Lung (tissue), 12 donors: ENCODE results near the gene ISM1. TPM values are rescaled to one million over a fixed set of nuclear protein-coding genes. Genes with fewer than 3 reads are reported as not detected.

Source experiments
- ATAC-seq: fragments of 200-7000 bp; cut with Tn5 transposase; one replicate; pipeline ENCODE4 v1.9.1; 2020; ENCODE audit warnings: moderate number of reproducible peaks; ENCODE audit not compliant: insufficient read depth, low FRiP score
- DNase-seq, 3 donors: peaks; one replicate each; pipeline ENCODE4 v3.0.0-alpha.2; 2013 to 2017
- H3K27ac ChIP-seq, 2 donors: one replicate each; pipeline ENCODE4 v1.5.1; 2013; ENCODE audit warnings: mild to moderate bottlenecking in 2 of 2, moderate library complexity in 2 of 2, control low read depth in 1 of 2, inconsistent platforms in 1 of 2, low read depth in 1 of 2, low read length in 1 of 2
- H3K27me3 ChIP-seq, 3 donors: one replicate each; pipeline ENCODE4 v1.5.1; 2013; ENCODE audit warnings: low read length in 2 of 3; ENCODE audit not compliant: control insufficient read depth in 3 of 3, insufficient read depth in 3 of 3
- H3K36me3 ChIP-seq, 4 donors: one replicate each; pipeline ENCODE4 v1.5.1; 2013; ENCODE audit warnings: low read length in 4 of 4, mild to moderate bottlenecking in 1 of 4, moderate library complexity in 1 of 4; ENCODE audit not compliant: control insufficient read depth in 4 of 4, insufficient read depth in 4 of 4
- H3K4me1 ChIP-seq, 5 donors: one replicate each; pipeline ENCODE4 v1.5.1; 2013; ENCODE audit warnings: low read length in 5 of 5, mild to moderate bottlenecking in 2 of 5, moderate library complexity in 1 of 5; ENCODE audit not compliant: control insufficient read depth in 5 of 5, insufficient read depth in 5 of 5
- H3K4me3 ChIP-seq: one replicate; pipeline ENCODE4 v1.5.1; 2013; ENCODE audit warnings: mild to moderate bottlenecking, control low read depth, moderate library complexity
- H3K9ac ChIP-seq, 2 donors: one replicate each; pipeline ENCODE4 v1.5.1; 2013; ENCODE audit warnings: low read length in 2 of 2, control low read depth in 1 of 2; ENCODE audit not compliant: insufficient read depth in 1 of 2
- H3K9me3 ChIP-seq, 4 donors: one replicate each; pipeline ENCODE4 v1.5.1; 2013; ENCODE audit warnings: low read length in 3 of 4, mild to moderate bottlenecking in 1 of 4, moderate library complexity in 1 of 4; ENCODE audit not compliant: control insufficient read depth in 4 of 4, insufficient read depth in 3 of 4
- CTCF ChIP-seq: IDR thresholded peaks from 2 replicates; pipeline ENCODE4 v1.5.1; 2012; ENCODE audit warnings: mild to moderate bottlenecking; ENCODE audit errors: control extremely low read depth, extremely low read depth
- WGBS, 2 donors: extraction: QIAGEN DNeasy Blood & Tissue Kit; methylation state at CpG; one replicate each; pipeline ENCODE4 v1.1.7; 2013; 5-methylcytosine and 5-hydroxymethylcytosine counted together
- polyA plus RNA-seq, 2 donors: library from polyadenylated mRNA; stranded (reverse); fragments of 200-250 nt; gene quantifications; one replicate each; pipeline ENCODE4 v1.2.1, GENCODE V29; 2013
- total RNA-seq, 2 donors: library from RNA; depleted of rRNA in 1 of 2; stranded (reverse); fragments of >200 nt in 1 of 2; gene quantifications; one replicate each; pipeline ENCODE4 v1.2.1, GENCODE V29; 2014 to 2021
- donor health status: control.
- donor health status: control.
- donor health status: Bipolar disorder and iron deficiency.
- donor health status: healthy.
- donor health status: DM: yes; HTN: yes; CAD: no.

The ISM1 gene
- total and polyA plus RNA-seq, 4 donors, result 1.6 to 13.6 (median 2.9) TPM

DNA sequence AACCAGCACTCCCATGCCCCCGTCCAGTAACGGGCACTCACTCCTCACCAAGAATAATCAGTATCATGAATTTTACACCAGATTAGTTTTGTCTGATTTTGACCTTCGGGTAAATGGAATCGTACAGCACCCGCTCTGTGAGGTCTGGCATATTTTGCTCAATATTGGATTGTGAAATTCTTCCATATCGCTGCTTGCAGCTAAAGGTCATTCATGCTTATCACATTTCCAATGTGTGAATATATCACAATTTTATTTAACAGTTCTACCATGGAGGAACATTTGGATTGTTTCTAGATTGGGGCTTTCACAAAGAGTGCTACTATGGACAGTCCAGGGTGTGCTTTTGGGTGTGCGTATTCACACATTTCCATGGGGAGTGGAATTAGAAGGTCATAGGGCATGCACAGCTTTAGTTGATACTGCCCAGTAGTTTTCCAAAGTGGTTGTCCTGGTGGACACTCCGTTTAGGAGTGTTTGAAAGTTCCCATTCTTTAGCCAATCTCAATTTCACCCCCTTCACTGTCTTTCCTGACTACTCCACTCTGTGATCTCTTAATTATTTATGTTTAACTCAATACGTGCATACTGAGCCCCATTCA is 86.6 kb downstream of the ISM1 start:
- Histone ChIP-seq H3K4me3 (no peak overlapping the region), H3K27me3 (no peaks in the 10 kb centered on the region), H3K4me1 (peaks cover 0 to 3% (median 0%) of the 10 kb centered on the region in 5 donors), H3K27ac (no peak overlapping the region), H3K9me3 (no peaks in the 10 kb centered on the region), H3K36me3 (no peaks in the 10 kb centered on the region), H3K9ac (no peak overlapping the region)
- ATAC-seq (no peak), DNase-seq (peak in 2 of 3 donors; percentile 33 to 41)
- WGBS, 2 donors, result 86 to 88% methylated on average over 9 of the region's 9 CpGs
- no peak for TF ChIP-seq CTCF

DNA sequence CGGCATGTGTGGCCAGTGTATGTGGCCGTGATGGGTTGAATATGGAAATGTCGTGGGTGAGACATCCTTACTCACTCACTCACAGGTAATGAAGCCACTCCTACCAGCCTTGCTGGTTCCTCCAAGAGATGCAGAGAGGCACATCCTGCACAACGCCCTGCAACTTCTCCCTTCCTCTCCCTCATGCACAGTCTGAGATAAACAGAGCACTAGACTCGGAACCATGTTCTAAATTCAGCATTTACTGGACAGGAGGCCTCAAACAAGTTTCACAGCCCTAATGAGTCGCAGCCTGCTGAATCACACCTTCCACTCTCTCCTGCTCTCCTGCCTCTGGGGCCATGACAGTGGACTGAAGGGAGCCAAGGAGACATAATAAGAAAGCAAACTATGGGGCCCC is 91.2 kb downstream of the ISM1 start:
- no peak for TF ChIP-seq CTCF
- Histone ChIP-seq H3K9ac (no peak overlapping the region), H3K9me3 (peaks cover 0 to 9% (median 0%) of the 10 kb centered on the region in 4 donors), H3K27me3 (no peaks in the 10 kb centered on the region), H3K4me3 (no peak overlapping the region), H3K27ac (no peak overlapping the region), H3K4me1 (no peaks in the 10 kb centered on the region), H3K36me3 (no peaks in the 10 kb centered on the region)
- DNase-seq (no peak), ATAC-seq (no peak)
- whole genome bisulfite sequencing, 2 donors, result 86% methylated on average over 6 of the region's 6 CpGs

DNA sequence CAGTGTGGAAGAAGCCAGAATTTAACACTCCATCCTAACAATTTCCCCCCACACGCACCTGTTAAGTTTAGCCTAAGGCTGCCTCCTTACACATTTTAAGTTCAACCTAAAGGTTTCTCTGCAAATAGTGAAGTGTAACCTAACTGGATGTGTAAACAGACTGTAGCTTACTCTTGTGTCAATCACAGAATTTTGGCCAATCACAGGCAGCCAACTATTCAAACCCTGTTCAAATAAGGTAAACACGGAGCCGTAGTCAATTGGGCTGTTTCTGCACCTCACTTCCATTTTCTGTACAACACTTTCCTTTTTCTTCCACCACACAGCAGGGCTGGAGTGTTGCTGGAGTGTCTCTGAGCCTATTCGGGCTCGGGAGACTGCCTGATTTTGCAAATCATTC is 92.1 kb downstream of the ISM1 start:
- no peak for TF ChIP-seq CTCF
- no peaks in the 10 kb centered on the region for H3K36me3 ChIP-seq
- H3K9ac ChIP-seq, result no peak overlapping the region
- no peak overlapping the region for H3K27ac ChIP-seq
- ATAC-seq (no peak), DNase-seq (no peak)
- WGBS, 2 donors, result 64 to 83% methylated on average over 5 of the region's 5 CpGs
- H3K9me3 ChIP-seq, result peaks cover 0 to 11% (median 1%) of the 10 kb centered on the region in 4 donors
- H3K4me3 ChIP-seq, result no peak overlapping the region
- no peaks in the 10 kb centered on the region for H3K27me3 ChIP-seq
- H3K4me1 ChIP-seq, result no peaks in the 10 kb centered on the region

GRCh38 chr20:13317439-13317838 is 96.4 kb downstream of the ISM1 start:
- no peak overlapping the region for H3K9ac ChIP-seq
- H3K4me1 ChIP-seq, result peaks cover 0 to 1% (median 0%) of the 10 kb centered on the region in 5 donors
- ATAC-seq, result no peak
- H3K27ac ChIP-seq, result no peak overlapping the region
- peaks cover 0 to 11% (median 1%) of the 10 kb centered on the region in 4 donors for H3K9me3 ChIP-seq
- TF ChIP-seq CTCF, result no peak
- H3K27me3 ChIP-seq, result no peaks in the 10 kb centered on the region
- WGBS, 2 donors, result 96 to 100% methylated on average over 1 of the region's 1 CpG
- no peaks in the 10 kb centered on the region for H3K36me3 ChIP-seq
- no peak overlapping the region for H3K4me3 ChIP-seq
- DNase-seq, result no peak
